K562 (cell line): ENCODE measurements around the gene HNRNPU. TPM values are rescaled to one million over a fixed set of nuclear protein-coding genes. Genes with fewer than 3 reads are reported as not detected.

ENCODE experiments used
- ATAC-seq: fragments of 200-7000 bp; cut with Tn5 transposase; 3 replicates; pipeline ENCODE4 v1.9.1; 2020; ENCODE audit warnings: moderate library complexity
- BruUV-seq: library from RNA; stranded (reverse); fragments of 400-500 nt; replicated peaks from 2 replicates; lab custom pipeline; 2021; lab: Mats Ljungman, UMichigan
- CTCF ChIA-PET: fragments of 300-600 bp; formaldehyde crosslinking; extraction: SDS; loops from one replicate; lab custom pipeline; 2021; ENCODE audit warnings: low intra/inter-chr PET ratio; lab: Yijun Ruan, JAX
- POLR2A ChIA-PET: fragments of 300-600, 350-650 bp; sonication (Branson Sonifier 250); formaldehyde crosslinking; extraction: SDS; loops from one replicate; lab custom pipeline; 2021; ENCODE audit warnings: antibody characterized with exemption, inconsistent platforms; lab: Yijun Ruan, JAX
- DNase-seq, 4 experiments: peaks; one replicate each; pipeline versions ENCODE4 v3.0.0 to v3.0.0-alpha.2; 2011 to 2018; ENCODE audit warnings: low spot score in 3 of 4, mixed read lengths in 3 of 4; ENCODE audit errors: extremely low read depth in 1 of 4
- FAIRE-seq: peaks from 2 replicates; lab custom pipeline; 2011; peaks lifted over from hg19 to GRCh38; lab: Jason Lieb, UNC
- H2AFZ ChIP-seq: 2 replicates; pipeline ENCODE4 v1.6.0; 2011; ENCODE audit warnings: low read depth, low read length, control low read depth, inconsistent platforms
- H3K27ac ChIP-seq: fragments of 200-600 bp; 3 replicates; pipeline ENCODE4 v1.8.0; 2011; ENCODE audit warnings: low read depth, mild to moderate bottlenecking, control low read depth, inconsistent platforms, low read length, moderate library complexity, mixed read lengths; ENCODE audit errors: extremely low read depth
- H3K27me3 ChIP-seq, 2 experiments: fragments of 300-600 bp in 1 of 2; 2 replicates in 1 of 2; 3 replicates in 1 of 2; pipeline versions ENCODE4 v1.6.0 to v1.8.0; 2011; ENCODE audit warnings: inconsistent platforms in 2 of 2, low read length in 2 of 2, mild to moderate bottlenecking in 1 of 2, mixed read lengths in 1 of 2, moderate library complexity in 1 of 2; ENCODE audit not compliant: control insufficient read depth in 2 of 2, insufficient read depth in 2 of 2
- H3K36me3 ChIP-seq: fragments of 300-600 bp; 3 replicates; pipeline ENCODE4 v1.8.0; 2011; ENCODE audit warnings: mild to moderate bottlenecking, low read length, inconsistent platforms; ENCODE audit not compliant: control insufficient read depth, insufficient read depth
- H3K4me1 ChIP-seq, 2 experiments: fragments of 200-600 bp in 1 of 2; replicated peaks in 1 of 2; 2 replicates in 1 of 2; 3 replicates in 1 of 2; pipeline versions ENCODE4 v1.5.1 to v1.8.0; 2011; ENCODE audit warnings: inconsistent platforms in 2 of 2, low read length in 2 of 2, mild to moderate bottlenecking in 1 of 2, mixed read lengths in 1 of 2, moderate library complexity in 1 of 2; ENCODE audit not compliant: control insufficient read depth in 2 of 2, insufficient read depth in 2 of 2
- H3K4me2 ChIP-seq: 2 replicates; pipeline ENCODE4 v1.6.1; 2011; ENCODE audit warnings: low read length, control low read depth, inconsistent platforms, mixed read lengths; ENCODE audit not compliant: insufficient read depth
- H3K4me3 ChIP-seq: fragments of 200-600 bp; sonication (generic), shearing (Covaris generic); 2 replicates; pipeline ENCODE4 v1.5.1; 2016; ENCODE audit warnings: control low read depth, inconsistent platforms
- H3K79me2 ChIP-seq: fragments of 200-600 bp; 3 replicates; pipeline ENCODE4 v1.8.0; 2011; ENCODE audit warnings: low read length, inconsistent platforms; ENCODE audit not compliant: control insufficient read depth, insufficient read depth
- H3K9ac ChIP-seq, 2 experiments: 2 replicates each; pipeline versions ENCODE4 v1.6.0 to v1.6.1; 2011; ENCODE audit warnings: low read depth in 2 of 2, low read length in 2 of 2, control low read depth in 1 of 2, inconsistent platforms in 1 of 2, mild to moderate bottlenecking in 1 of 2, mixed read lengths in 1 of 2; ENCODE audit not compliant: insufficient read depth in 1 of 2
- H3K9me1 ChIP-seq: one replicate; pipeline ENCODE4 v1.6.0; 2011; ENCODE audit warnings: inconsistent platforms, mild to moderate bottlenecking, low read length, moderate library complexity; ENCODE audit not compliant: control insufficient read depth, insufficient read depth
- H3K9me3 ChIP-seq: replicated peaks from 2 replicates; pipeline ENCODE4 v1.5.1; 2011; ENCODE audit warnings: low read depth, low read length, inconsistent platforms; ENCODE audit not compliant: control insufficient read depth, insufficient read depth
- H4K20me1 ChIP-seq: replicated peaks from 2 replicates; pipeline ENCODE4 v1.6.1; 2011; ENCODE audit warnings: low read length, inconsistent platforms, mixed read lengths; ENCODE audit not compliant: control insufficient read depth, insufficient read depth
- E2F6 ChIP-seq, 2 experiments: IDR thresholded peaks; 2 replicates each; pipeline ENCODE4 v1.6.1; 2011; ENCODE audit warnings: borderline replicate concordance in 1 of 2, control low read depth in 1 of 2, low read depth in 1 of 2, low read length in 1 of 2, mild to moderate bottlenecking in 1 of 2, mixed read lengths in 1 of 2, moderate library complexity in 1 of 2; ENCODE audit not compliant: insufficient read depth in 1 of 2, insufficient read length in 1 of 2, poor library complexity in 1 of 2, severe bottlenecking in 1 of 2; ENCODE audit errors: extremely low read depth in 1 of 2
- FOS ChIP-seq: IDR thresholded peaks from 3 replicates; pipeline ENCODE4 v1.6.1; 2011; ENCODE audit not compliant: insufficient read length; ENCODE audit errors: extremely low read depth
- HMGN3 ChIP-seq: IDR thresholded peaks from 2 replicates; pipeline ENCODE4 v1.6.1; 2011; ENCODE audit warnings: borderline replicate concordance, low read depth, mild to moderate bottlenecking, mixed read lengths, low read length; ENCODE audit not compliant: insufficient read length; ENCODE audit errors: extremely low read depth
- MCM2 ChIP-seq: fragments of 450-650 bp; IDR thresholded peaks from 2 replicates; pipeline ENCODE4 v1.6.1; 2017; ENCODE audit warnings: low read depth, mild to moderate bottlenecking
- MTA1 ChIP-seq: fragments of 450-650 bp; IDR thresholded peaks from 2 replicates; pipeline ENCODE4 v1.6.1; 2017; ENCODE audit warnings: borderline replicate concordance
- NKRF ChIP-seq: fragments of 450-650 bp; IDR thresholded peaks from 2 replicates; pipeline ENCODE4 v1.6.1; 2016; ENCODE audit warnings: borderline replicate concordance
- RERE ChIP-seq: sonication (generic); formaldehyde crosslinking; IDR thresholded peaks from 2 replicates; pipeline ENCODE4 v1.8.0; 2023; ENCODE audit warnings: missing genetic modification reagents, mild to moderate bottlenecking, borderline replicate concordance
- SFPQ ChIP-seq: fragments of 200-400 bp; formaldehyde crosslinking; IDR thresholded peaks from 2 replicates; pipeline ENCODE4 v1.6.1; 2017; ENCODE audit warnings: mild to moderate bottlenecking, low read depth, low read length, moderate library complexity
- TRIM24 ChIP-seq, 2 experiments: fragments of 450-650 bp; IDR thresholded peaks; 2 replicates each; pipeline ENCODE4 v1.6.1; 2016
- ZNF436 ChIP-seq: fragments of 250-450, 450-650 bp; sonication (Bioruptor Pico); formaldehyde crosslinking; IDR thresholded peaks from 2 replicates; pipeline ENCODE4 v1.7.0; 2020; ENCODE audit warnings: mild to moderate bottlenecking
- WGBS: fragments of 100-300 bp; shearing (Covaris generic); methylation state at CpG from one replicate; pipeline ENCODE4 v1.1.6; 2016; ENCODE audit warnings: low coverage, mixed read lengths; ENCODE audit not compliant: insufficient coverage; ENCODE audit errors: missing lambda C conversion rate; 5-methylcytosine and 5-hydroxymethylcytosine counted together
- in situ Hi-C: fragments of 300-500 bp; cut with MboI; formaldehyde crosslinking; loops from 4 replicates; pipeline ENCODE4 v1.15.0; 2018; ENCODE audit warnings: inconsistent platforms, mixed read lengths
- intact Hi-C: fragments of 100-400 bp; cut with micrococcal nuclease; formaldehyde crosslinking; loops from 2 replicates; pipeline ENCODE4 v1.14.2; 2022
- polyA plus RNA-seq, 8 experiments: library from polyadenylated mRNA; depleted of rRNA in 4 of 8; stranded (reverse) in 5 of 8; unstranded in 3 of 8; fragments of >200 nt; fragmentation: Nextera tagmentation in 2 of 8; fragmentation: Illumina TruSeq in 1 of 8; extraction: Ambion mirVana in 2 of 8; extraction: Trizol in 1 of 8; gene quantifications; 2 replicates each; pipeline versions ENCODE4 v1.2.1 to v1.2.3, GENCODE V29; 2011 to 2014; ENCODE audit warnings: inconsistent platforms in 1 of 8, missing spikeins in 1 of 8
- total RNA-seq, 7 experiments: library from RNA; depleted of rRNA in 6 of 7; stranded (reverse); fragments of >200 nt in 6 of 7; fragmentation: Illumina TruSeq in 2 of 7; extraction: Trizol in 2 of 7; gene quantifications; 2 replicates each; pipeline versions ENCODE4 v1.2.1 to v1.2.3, GENCODE V29; 2011 to 2021; ENCODE audit warnings: low replicate concordance in 1 of 7

Gene HNRNPU
- total and polyA plus RNA-seq, 9 of the 15 experiments (the other 6 are each of a cell fraction or from before 2014, with no cell fraction given) = 159 to 777 (median 577) TPM

- POLR2A ChIA-PET = no interaction called here
- Histone ChIP-seq H3K36me3 (no peaks in the 10 kb centered on the region), H3K9me1 (no peaks in the 10 kb centered on the region), H3K79me2 (no peaks in the 10 kb centered on the region), H2AFZ (no peak overlapping the region), H3K9me3 (no peaks in the 10 kb centered on the region), H3K27me3 (peaks cover 36 to 38% of the 10 kb centered on the region in 2 experiments), H3K4me2 (no peak overlapping the region), H3K4me1 (no peaks in the 10 kb centered on the region; a peak in 1 of 5 replicates), H3K27ac (no peak overlapping the region), H3K4me3 (no peak overlapping the region), H3K9ac (no peak overlapping the region), H4K20me1 (no peaks in the 10 kb centered on the region)
- in situ Hi-C loops (no loop called here), intact Hi-C loops (no loop called here)
- CTCF ChIA-PET = no interaction called here
- TF ChIP-seq RERE (CRISPR knock-in tag) = no peak
- no peak for TF ChIP-seq NKRF
- no peak for TF ChIP-seq MCM2
- TF ChIP-seq HMGN3 = no peak
- no peak for TF ChIP-seq ZNF436 (CRISPR knock-in tag)
- no peak for TF ChIP-seq TRIM24 (IDR thresholded peaks at IDR 0.05)
- no peak for TF ChIP-seq SFPQ
- no peak for TF ChIP-seq MTA1
- no peak for TF ChIP-seq FOS
- no peak for TF ChIP-seq E2F6 (IDR thresholded peaks at IDR 0.05; ENCODE audit: borderline replicate concordance in 1 of 2, extremely low read depth in 1 of 2, insufficient read depth in 1 of 2, insufficient read length in 1 of 2, low read depth in 1 of 2, low read length in 1 of 2, poor library complexity in 1 of 2, severe bottlenecking in 1 of 2)
- FAIRE-seq (no peak), ATAC-seq (no peak), DNase-seq (no peak)
- BruUV-seq = no TSS peak
- WGBS = 39% methylated on average over 10 of the region's 12 CpGs
Measured at GRCh38 chr1:244817415-244817894, 46.9 kb downstream of the HNRNPU start.
